B cell (primary cell): ENCODE measurements around the gene TAF11L13. TPM values are rescaled to one million over a fixed set of nuclear protein-coding genes. Genes with fewer than 3 reads are reported as not detected.

Source experiments
- ATAC-seq: fragments of 200-7000 bp; cut with Tn5 transposase; one replicate; pipeline ENCODE4 v1.10.0; 2021; ENCODE audit warnings: low read depth, mild to moderate bottlenecking, moderate number of reproducible peaks, moderate library complexity
- CTCF ChIA-PET: fragments of 350-600 bp; sonication (Branson Sonifier 250); formaldehyde crosslinking; loops from one replicate; lab custom pipeline; 2021; ENCODE audit warnings: antibody characterized with exemption, inconsistent platforms; lab: Charles Lee
- POLR2A ChIA-PET: fragments of 350-600 bp; sonication (Branson Sonifier 250); formaldehyde crosslinking; loops from one replicate; lab custom pipeline; 2021; ENCODE audit warnings: antibody characterized with exemption; lab: Charles Lee
- DNase-seq: peaks from one replicate; pipeline ENCODE4 v3.0.0; 2013
- H2AFZ ChIP-seq: 2 replicates; pipeline ENCODE4 v1.6.1; 2012; ENCODE audit warnings: mild to moderate bottlenecking, low read depth, low read length; ENCODE audit not compliant: insufficient read depth, poor library complexity, severe bottlenecking
- H3K27ac ChIP-seq, 2 donors: 1 replicate in 1 of 2; 2 replicates in 1 of 2; pipeline ENCODE4 v1.5.1; 2012 to 2013; ENCODE audit warnings: low read length in 2 of 2, mild to moderate bottlenecking in 2 of 2, moderate library complexity in 1 of 2
- H3K27me3 ChIP-seq, 4 experiments: fragments of 200-600 bp in 1 of 4; sonication (generic) in 1 of 4; replicated peaks in 1 of 4; 1 replicate in 2 of 4; 2 replicates in 2 of 4; pipeline versions ENCODE4 v1.6.1 to v1.7.0; 2013 to 2016; ENCODE audit warnings: low read length in 3 of 4, mild to moderate bottlenecking in 2 of 4, mixed read lengths in 1 of 4, moderate library complexity in 1 of 4; ENCODE audit not compliant: insufficient read depth in 4 of 4, control insufficient read depth in 3 of 4; ENCODE audit errors: control extremely low read depth in 1 of 4
- H3K36me3 ChIP-seq, 2 experiments: replicated peaks in 1 of 2; 1 replicate in 1 of 2; 2 replicates in 1 of 2; pipeline versions ENCODE4 v1.6.1 to v1.7.1; 2013; ENCODE audit warnings: low read length in 1 of 2; ENCODE audit not compliant: insufficient read depth in 2 of 2, control insufficient read depth in 1 of 2; ENCODE audit errors: control extremely low read depth in 1 of 2, extremely low read depth in 1 of 2
- H3K4me1 ChIP-seq, 2 donors: fragments of 200-600 bp in 1 of 2; sonication (generic) in 1 of 2; 1 replicate in 1 of 2; 2 replicates in 1 of 2; pipeline versions ENCODE4 v1.5.1 to v1.6.1; 2013 to 2017; ENCODE audit warnings: low read length in 2 of 2; ENCODE audit not compliant: control insufficient read depth in 2 of 2, insufficient read depth in 2 of 2
- H3K4me2 ChIP-seq: replicated peaks from 2 replicates; pipeline ENCODE3; 2012; ENCODE audit warnings: mild to moderate bottlenecking, low read depth, low read length; ENCODE audit not compliant: poor library complexity, severe bottlenecking
- H3K4me3 ChIP-seq, 5 experiments: fragments of 200-600 bp in 1 of 5; sonication (generic) in 1 of 5; 1 replicate in 3 of 5; 2 replicates in 2 of 5; pipeline versions ENCODE4 v1.5.1 to v1.7.0; 2011 to 2016; ENCODE audit warnings: low read length in 4 of 5, mild to moderate bottlenecking in 4 of 5, low read depth in 2 of 5, control low read depth in 1 of 5, moderate library complexity in 1 of 5; ENCODE audit not compliant: insufficient read depth in 1 of 5; ENCODE audit errors: control extremely low read depth in 1 of 5, extremely low read depth in 1 of 5
- H3K79me2 ChIP-seq: fragments of 200-600 bp; sonication (generic); one replicate; pipeline ENCODE4 v1.6.0; 2016; ENCODE audit warnings: low read length; ENCODE audit not compliant: control insufficient read depth, insufficient read depth
- H3K9ac ChIP-seq: fragments of 200-600 bp; sonication (generic); 2 replicates; pipeline ENCODE4 v1.6.1; 2017; ENCODE audit warnings: mild to moderate bottlenecking, low read length, moderate library complexity
- H3K9me3 ChIP-seq, 3 donors: one replicate each; pipeline versions ENCODE4 v1.6.1 to v1.7.1; 2013; ENCODE audit warnings: low read length in 2 of 3; ENCODE audit not compliant: control insufficient read depth in 2 of 3, insufficient read depth in 1 of 3; ENCODE audit errors: control extremely low read depth in 1 of 3
- H4K20me1 ChIP-seq: 2 replicates; pipeline ENCODE4 v1.6.0; 2012; ENCODE audit warnings: mild to moderate bottlenecking, low read length; ENCODE audit not compliant: insufficient read depth, control insufficient read depth, poor library complexity, severe bottlenecking
- H3K27ac Mint-ChIP-seq: one replicate; pipeline ENCODE4 v1.8.0; 2021; ENCODE audit warnings: mixed read lengths
- H3K27me3 Mint-ChIP-seq: one replicate; pipeline ENCODE4 v1.8.0; 2021; ENCODE audit warnings: mixed read lengths
- H3K4me1 Mint-ChIP-seq: one replicate; pipeline ENCODE4 v1.8.0; 2021; ENCODE audit warnings: mixed read lengths
- H3K4me3 Mint-ChIP-seq: one replicate; pipeline ENCODE4 v1.8.0; 2021; ENCODE audit warnings: mixed read lengths
- H3K9me3 Mint-ChIP-seq: one replicate; pipeline ENCODE4 v1.8.0; 2022; ENCODE audit warnings: mixed read lengths; ENCODE audit not compliant: insufficient read depth
- EZH2 ChIP-seq: IDR thresholded peaks from 2 replicates; pipeline ENCODE4 v1.6.1; 2012; ENCODE audit warnings: borderline replicate concordance, low read depth, mild to moderate bottlenecking, moderate library complexity, low read length; ENCODE audit not compliant: insufficient read depth, poor library complexity, severe bottlenecking
- WGBS: methylation state at CpG from one replicate; pipeline ENCODE4 v1.1.5; 2013; ENCODE audit warnings: missing lambda C conversion rate; ENCODE audit not compliant: insufficient coverage; 5-methylcytosine and 5-hydroxymethylcytosine counted together
- intact Hi-C: fragments of 100-400 bp; cut with micrococcal nuclease; formaldehyde crosslinking; loops from one replicate; pipeline ENCODE4 v1.10.0; 2022
- polyA plus RNA-seq: library from polyadenylated mRNA; depleted of rRNA; stranded (reverse); fragments of >200 nt; gene quantifications from 2 replicates; pipeline ENCODE4 v1.2.3, GENCODE V29; 2012
- total RNA-seq, 2 donors: library from RNA; stranded (reverse); fragments of 120-200 nt in 1 of 2; gene quantifications; 1 replicate in 1 of 2; 2 replicates in 1 of 2; pipeline versions ENCODE4 v1.2.3 to v1.2.4, GENCODE V29; 2013 to 2022
- TF ChIP-seq, protein P1 (sequence below): fragments of 200-600 bp; IDR thresholded peaks from one replicate; pipeline ENCODE4 v1.8.0; 2022; ENCODE audit warnings: antibody characterized with exemption, mild to moderate bottlenecking

Gene TAF11L13
- total and polyA plus RNA-seq, 2 donors (not counting 1 experiment from before 2014, with no cell fraction given) = not detected

DNA sequence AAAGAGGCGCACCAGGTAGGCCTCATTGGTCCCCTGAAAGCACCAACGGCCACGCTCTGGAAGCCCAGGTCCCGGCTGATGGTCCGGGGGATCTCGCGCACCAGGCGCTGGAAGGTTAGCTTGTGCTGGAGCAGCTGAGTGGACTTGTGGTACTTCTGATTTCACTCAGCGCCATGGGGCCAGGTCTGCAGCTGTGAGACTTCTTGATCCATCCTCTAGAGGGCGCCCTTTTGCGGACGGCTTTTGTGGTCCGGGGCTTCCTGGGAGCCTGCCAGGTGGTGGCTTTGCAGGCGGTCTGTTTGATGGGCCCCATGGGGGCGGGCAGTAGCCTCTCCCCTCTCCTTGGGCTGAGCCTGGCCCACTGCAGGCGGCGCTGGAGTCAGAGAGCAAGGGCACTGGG, 11.3 kb upstream of the TAF11L13 start:
- Histone ChIP-seq H3K27me3 (no peaks in the 10 kb centered on the region), H3K27ac (no peak overlapping the region), H3K9ac (no peak overlapping the region), H3K9me3 (peaks cover 0 to 9% (median 0%) of the 10 kb centered on the region in 3 donors), H3K79me2 (no peaks in the 10 kb centered on the region), H3K4me3 (no peak overlapping the region), H3K4me1 (no peaks in the 10 kb centered on the region), H3K36me3 (no peaks in the 10 kb centered on the region), H3K4me2 (no peak overlapping the region), H2AFZ (no peak overlapping the region), H4K20me1 (no peaks in the 10 kb centered on the region)
- WGBS = 95% methylated on average over 17 of the region's 17 CpGs
- no peak overlapping the region for H3K27ac Mint-ChIP-seq
- no peak for TF ChIP-seq EZH2
- TF ChIP-seq, protein P1, sequence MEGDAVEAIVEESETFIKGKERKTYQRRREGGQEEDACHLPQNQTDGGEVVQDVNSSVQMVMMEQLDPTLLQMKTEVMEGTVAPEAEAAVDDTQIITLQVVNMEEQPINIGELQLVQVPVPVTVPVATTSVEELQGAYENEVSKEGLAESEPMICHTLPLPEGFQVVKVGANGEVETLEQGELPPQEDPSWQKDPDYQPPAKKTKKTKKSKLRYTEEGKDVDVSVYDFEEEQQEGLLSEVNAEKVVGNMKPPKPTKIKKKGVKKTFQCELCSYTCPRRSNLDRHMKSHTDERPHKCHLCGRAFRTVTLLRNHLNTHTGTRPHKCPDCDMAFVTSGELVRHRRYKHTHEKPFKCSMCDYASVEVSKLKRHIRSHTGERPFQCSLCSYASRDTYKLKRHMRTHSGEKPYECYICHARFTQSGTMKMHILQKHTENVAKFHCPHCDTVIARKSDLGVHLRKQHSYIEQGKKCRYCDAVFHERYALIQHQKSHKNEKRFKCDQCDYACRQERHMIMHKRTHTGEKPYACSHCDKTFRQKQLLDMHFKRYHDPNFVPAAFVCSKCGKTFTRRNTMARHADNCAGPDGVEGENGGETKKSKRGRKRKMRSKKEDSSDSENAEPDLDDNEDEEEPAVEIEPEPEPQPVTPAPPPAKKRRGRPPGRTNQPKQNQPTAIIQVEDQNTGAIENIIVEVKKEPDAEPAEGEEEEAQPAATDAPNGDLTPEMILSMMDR = no peak
- intact Hi-C loops = no loop called here
- no peak for ATAC-seq
- ChIA-PET CTCF (no interaction called here), POLR2A (no interaction called here)
- DNase-seq = no peak
- peaks cover 4% of the 10 kb centered on the region for H3K27me3 Mint-ChIP-seq
- no peak overlapping the region for H3K4me3 Mint-ChIP-seq
- H3K4me1 Mint-ChIP-seq = no peaks in the 10 kb centered on the region
- H3K9me3 Mint-ChIP-seq = peaks cover 3% of the 10 kb centered on the region

GRCh38 chr5:17625686-17626085, 6.2 kb upstream of the TAF11L13 start:
- Histone ChIP-seq H2AFZ (no peak overlapping the region), H3K9ac (no peak overlapping the region), H3K4me3 (no peak overlapping the region), H3K4me1 (no peaks in the 10 kb centered on the region), H3K27ac (no peak overlapping the region), H3K79me2 (no peaks in the 10 kb centered on the region), H3K4me2 (no peak overlapping the region), H3K27me3 (no peaks in the 10 kb centered on the region), H4K20me1 (no peaks in the 10 kb centered on the region), H3K9me3 (peaks cover 0 to 8% (median 0%) of the 10 kb centered on the region in 3 donors), H3K36me3 (no peaks in the 10 kb centered on the region)
- WGBS = 91% methylated on average over 11 of the region's 11 CpGs
- no peak for ATAC-seq
- ChIA-PET CTCF (no interaction called here), POLR2A (no interaction called here)
- Mint-ChIP-seq H3K4me3 (no peak overlapping the region), H3K27me3 (peaks cover 4% of the 10 kb centered on the region), H3K4me1 (no peaks in the 10 kb centered on the region), H3K9me3 (no peaks in the 10 kb centered on the region), H3K27ac (no peak overlapping the region)
- intact Hi-C loops = no loop called here
- no peak for DNase-seq
- TF ChIP-seq EZH2 = no peak
- TF ChIP-seq, protein P1 = no peak
